ENCODE measurements around the gene PLLP. TPM values are rescaled to one million over a fixed set of nuclear protein-coding genes. Genes with fewer than 3 reads are reported as not detected.

The PLLP gene
- 0.69 TPM for total RNA-seq

GRCh38 chr16:57284209-57284951 is at the start of gene PLLP:
Gene PLLP, minus strand, starts transcription at chr16:57284672. Its CDS starts 132 bp downstream, at chr16:57284540.
- DNase-seq: no peak

GRCh38 chr16:57333402-57333801 is 48.9 kb upstream of the PLLP start:
- no peak for DNase-seq

DNA sequence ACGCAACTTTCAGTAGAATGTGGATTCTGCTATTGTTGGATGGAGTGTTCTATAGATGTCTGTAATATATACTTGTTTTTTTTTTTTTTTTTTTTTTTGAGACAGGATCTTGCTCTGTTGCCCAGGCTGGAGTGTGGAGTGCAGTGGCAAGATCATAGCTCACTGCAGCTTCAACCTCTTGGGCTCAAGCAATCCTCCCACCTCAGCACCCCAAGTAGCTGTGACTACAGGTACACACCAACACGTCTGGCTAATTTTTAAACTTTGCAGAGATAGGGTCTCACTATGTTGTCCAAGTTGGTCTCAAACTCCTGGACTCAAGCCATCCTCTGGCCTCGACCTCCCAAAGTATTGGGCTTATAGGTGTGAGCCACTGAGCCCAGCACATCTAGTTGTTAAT is 46.9 kb upstream of the PLLP start:
- DNase-seq: no peak

GRCh38 chr16:57329718-57330327 is 45.4 kb upstream of the PLLP start:
- DNase-seq: no peak

GRCh38 chr16:57325458-57325857 is 41.0 kb upstream of the PLLP start:
- no peak for DNase-seq

- no peak for DNase-seq
These were observed 40.3 kb upstream of the PLLP start for GRCh38 chr16:57324749-57325148.

DNA sequence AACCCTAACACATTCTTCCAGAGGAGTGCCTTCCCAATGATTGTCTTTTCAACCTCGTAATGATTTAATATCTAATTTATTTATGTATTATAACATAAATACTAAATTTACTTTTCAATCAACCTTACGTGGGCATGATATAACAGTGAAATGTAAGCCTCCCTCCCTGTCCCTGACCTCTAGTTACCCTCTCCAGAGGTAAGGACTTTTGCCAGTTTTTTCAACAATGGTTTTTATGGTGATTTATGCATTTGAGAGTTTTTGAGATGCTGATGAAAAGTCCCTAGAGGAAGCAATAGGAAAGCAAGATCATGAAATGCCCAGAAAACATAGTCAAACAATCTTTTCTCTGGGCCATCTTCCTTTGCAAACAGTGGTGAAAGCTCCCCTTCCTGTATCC is 35.2 kb upstream of the PLLP start:
- DNase-seq: no peak

GRCh38 chr16:57318240-57318970 is 33.9 kb upstream of the PLLP start:
- no peak for DNase-seq

GRCh38 chr16:57316390-57317017 is 32.0 kb upstream of the PLLP start:
- no peak for DNase-seq

- no peak for DNase-seq
These were observed 30.9 kb upstream of the PLLP start for GRCh38 chr16:57315416-57315815.

DNA sequence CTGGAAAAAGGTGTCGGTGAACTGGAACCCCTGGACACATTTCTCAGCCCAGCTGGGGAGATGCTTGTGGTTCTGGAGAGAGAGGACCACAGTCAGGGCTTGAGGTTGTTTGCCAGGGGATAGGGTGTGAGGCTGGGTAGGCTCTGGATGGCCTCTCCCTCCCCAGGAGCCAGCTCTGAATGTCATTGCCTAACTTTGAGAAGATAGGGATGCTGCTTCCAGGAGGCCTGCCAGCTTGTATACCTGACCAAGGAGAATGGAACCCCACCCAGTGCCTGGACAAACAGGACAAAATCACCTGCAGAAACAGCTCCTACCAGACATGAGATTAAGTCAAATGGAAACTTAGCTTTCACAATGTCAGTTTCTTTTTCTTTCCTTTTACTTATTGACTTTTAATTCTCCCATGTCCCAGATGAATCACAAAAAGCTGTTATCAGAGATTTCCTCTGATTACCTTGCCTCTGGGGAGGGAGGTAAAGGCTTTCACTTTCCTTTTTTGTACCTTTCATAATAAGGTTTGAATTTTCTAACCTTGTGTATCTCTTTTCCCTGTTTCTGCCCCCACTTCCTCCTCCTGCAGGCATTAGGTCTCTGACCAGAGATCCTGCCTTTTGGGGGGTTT is 29.8 kb upstream of the PLLP start:
- no peak for DNase-seq

DNA sequence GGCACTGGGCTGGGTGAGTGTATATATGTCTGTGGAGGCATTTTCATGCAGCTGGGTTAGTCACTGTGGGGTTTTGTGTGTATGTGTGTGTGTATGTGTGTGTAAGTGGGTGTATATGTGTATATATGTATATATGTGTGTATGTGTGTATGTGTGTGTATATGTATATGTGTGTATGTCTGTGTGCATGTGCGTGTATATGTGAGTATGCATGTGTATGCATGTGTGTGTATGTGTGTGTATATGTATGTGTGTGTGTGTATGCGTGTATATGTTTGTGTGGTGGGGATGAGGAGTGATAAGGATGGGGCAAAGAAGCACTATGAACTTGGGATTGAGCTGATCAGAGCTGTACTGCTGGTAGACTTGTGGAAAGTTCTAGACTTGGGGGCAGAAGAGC is 29.0 kb upstream of the PLLP start:
- DNase-seq: no peak

- no peak for DNase-seq
These were observed 26.3 kb upstream of the PLLP start for GRCh38 chr16:57310801-57311200.

- no peak for DNase-seq
These were observed 23.6 kb upstream of the PLLP start for GRCh38 chr16:57308041-57308440.

DNA sequence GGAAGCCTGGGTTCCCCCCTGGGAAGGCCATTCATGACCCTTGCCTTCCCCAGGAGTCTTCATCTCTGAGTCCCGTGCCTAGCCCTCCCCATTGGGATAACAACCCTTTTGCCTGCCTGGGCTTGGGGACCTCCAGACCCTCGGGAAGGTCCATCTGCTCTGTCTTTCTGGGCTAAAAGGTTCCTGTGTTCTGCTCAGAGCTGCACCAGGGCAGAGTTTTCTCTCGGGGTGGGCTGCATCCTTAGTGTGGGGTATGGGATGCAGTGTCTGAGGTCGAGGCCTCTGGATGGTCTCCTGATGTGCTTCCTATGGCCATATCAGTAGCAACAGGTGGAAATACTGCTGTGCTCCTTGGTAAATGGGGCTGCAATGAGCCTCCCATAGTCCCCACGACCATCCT is 22.9 kb upstream of the PLLP start:
- DNase-seq: no peak

DNA sequence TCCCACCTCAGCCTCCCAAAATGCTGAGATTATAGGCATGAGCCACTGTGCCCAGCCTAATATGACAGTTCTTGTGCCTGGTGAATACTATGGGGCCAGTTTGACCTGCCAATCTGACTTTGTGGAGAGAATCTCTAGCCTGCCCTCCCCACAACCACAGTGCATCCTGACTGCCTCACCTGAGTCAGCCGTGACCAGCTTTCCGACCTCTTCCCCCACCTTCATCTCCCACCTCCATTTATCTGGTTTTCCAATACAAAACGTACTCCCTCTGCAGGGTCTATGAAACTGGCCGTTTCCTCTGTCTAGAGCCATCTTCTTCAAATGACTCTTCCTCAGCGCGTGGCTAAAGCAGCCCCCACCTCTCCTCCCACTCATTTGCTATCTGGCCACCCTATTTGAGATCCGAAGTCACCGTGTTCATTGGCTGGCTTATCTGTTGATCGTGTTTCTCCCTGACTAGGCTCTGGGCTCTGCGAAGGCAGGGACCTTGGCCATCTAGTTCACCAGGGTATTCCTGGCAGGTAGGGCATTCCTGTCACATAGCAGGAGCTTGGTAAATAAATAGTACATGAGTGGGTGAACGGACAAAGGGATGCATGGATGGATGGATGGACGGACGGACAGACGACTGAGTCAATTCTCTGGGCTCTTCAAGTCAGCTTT is 22.3 kb upstream of the PLLP start:
- no peak for DNase-seq

DNA sequence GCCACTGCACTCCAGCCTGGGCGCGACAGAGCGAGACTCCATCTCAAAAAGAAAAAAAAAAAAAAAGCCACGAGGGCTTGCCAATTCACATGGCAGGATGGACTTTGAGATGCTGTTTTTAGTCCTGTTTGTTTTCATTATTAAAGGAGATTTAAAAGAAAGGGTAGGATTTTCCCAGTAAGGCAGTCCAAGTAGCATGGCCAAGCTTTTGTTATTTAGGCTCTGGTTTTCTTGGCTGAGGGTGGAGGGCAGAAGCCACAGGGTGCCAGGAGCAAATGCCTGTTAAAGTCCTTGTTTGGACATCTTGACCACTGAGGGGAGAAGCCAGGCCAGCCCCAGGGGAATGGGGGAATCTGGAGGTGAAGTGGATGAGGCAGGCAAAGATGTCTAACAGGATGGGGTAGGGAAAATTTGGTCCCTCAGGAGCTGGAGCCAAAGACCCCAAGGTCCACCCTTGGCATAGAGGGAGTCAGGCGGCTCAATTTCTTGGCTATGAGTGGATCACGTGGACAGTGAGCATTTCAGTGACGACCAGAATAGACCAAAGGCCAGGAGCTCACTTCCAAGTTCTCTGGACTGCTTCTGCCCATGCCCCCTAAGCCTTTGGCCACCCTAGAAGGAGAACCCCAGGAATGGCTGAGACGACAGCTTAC is 20.8 kb upstream of the PLLP start:
- DNase-seq: no peak

GRCh38 chr16:57304169-57305061 is 19.9 kb upstream of the PLLP start:
- DNase-seq: no peak

DNA sequence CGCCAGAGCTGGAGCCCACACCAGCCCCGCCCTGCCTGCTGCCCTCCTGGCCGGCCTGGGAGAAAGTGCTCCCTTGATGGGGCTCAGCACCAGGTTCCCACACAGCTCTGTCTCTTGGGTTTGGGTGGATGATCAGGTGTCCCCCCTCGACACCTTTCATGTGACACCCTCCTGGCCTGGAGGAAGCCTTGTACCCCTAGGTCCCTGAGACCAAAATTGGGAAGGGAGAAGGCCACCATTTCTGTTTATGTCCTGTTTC is 19.4 kb upstream of the PLLP start:
- DNase-seq: no peak

GRCh38 chr16:57303021-57303909 is 18.8 kb upstream of the PLLP start:
- no peak for DNase-seq

Data from skin of body (tissue), 2 donors.